ENCODE measurements around the gene RAB30.

Gene RAB30

DNA sequence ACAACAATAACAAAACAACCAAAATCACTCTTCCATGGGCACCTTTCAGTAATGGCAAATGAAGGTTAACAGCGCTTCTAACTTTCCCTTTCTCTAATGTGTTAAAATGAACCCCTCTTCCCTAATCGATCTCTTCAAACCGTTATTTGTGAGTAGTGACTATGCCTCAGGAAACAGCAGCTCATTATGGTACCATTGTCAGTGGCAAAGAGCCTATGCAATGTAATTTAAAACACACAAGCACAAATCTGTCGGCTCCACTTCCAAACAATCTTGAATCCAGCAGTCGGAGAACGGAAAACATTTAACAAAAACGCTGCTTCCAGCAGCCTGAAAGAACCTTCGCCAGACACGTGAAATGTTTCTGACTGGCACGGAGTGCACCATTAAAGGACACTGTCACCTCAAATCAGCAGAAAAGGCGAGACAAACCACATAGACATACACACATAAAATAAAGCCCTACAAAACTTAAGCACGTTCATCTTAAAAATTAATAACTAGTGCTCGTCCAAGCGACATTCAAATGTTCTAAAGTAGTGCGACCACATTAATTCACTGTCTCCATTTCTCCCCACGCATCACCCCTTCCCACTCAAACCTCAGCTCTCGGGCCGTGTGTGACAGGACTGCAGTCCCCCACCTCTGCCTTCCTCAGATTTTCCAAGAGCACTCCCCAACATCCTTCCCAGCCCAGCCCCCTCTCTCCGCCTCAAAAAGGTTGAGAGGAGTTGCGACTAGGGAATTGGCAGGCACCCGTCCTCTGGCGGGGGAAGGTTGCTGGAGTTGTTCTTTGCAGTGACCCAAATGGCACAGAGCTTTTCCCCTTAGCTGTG, 748 bp downstream of the RAB30 start:
- no peak for DNase-seq (ENCODE audit: low read depth in 2 of 2)

DNA sequence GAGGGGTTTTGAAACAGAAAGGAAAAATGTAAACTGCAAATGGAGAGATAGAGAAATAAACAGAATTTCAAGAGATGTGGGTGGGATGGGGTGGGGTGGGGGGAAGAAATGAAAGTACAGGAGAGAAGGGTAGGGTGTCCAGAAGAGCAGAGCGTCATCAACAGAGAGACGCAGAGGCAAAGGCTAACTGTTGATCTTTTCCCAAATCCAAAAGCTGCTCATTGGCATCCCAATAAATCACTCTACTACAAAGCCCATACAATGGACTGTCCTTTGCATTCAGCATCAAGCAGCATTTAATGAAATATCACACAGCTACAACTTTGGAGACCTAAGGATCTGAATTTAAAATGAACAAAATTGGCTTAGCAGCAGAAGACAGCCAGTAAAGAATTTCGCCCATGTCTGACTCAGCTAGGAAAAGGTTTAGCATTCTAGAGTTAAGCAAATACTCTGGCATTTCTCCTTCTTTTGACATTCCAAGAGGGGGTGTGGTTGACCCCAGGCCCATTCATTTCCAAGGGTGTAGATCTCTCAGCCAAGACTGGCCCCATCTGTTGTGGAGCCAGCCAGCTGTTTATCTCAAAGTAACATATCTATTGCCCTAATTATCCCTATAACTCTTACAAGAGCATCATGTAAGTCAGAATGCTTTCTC, 1.5 kb downstream of the RAB30 start:
- DNase-seq (ENCODE audit: low read depth in 2 of 2), result no peak

DNA sequence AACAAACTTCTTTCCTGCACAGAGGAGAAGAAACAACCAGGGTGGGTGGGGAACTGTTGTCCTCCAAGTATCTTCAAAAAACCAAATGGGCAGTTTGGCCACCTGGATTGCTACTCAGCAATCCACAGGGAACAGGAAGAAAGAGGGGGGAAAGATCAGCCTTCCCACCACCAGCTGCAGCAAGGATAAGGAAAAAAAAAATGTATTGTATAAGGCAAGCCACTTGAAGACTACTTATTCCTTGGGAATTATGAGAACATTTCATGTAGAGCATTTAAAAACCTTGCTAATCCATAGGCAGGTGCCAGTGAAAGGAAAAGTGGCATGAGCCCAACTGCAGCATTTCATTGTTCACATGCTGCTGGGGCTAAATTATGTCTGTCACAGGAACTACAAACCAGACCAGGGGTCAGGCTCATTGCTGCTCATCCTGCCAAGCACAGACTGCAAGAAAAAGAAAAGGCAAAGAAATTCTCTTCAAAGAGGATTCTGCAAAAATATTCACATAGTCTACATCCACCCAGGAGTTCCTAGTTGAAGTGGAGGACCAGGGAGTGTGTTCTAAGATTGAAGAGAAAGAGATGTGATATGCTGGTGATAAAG, 2.2 kb downstream of the RAB30 start:
- DNase-seq (ENCODE audit: low read depth in 2 of 2), result no peak

DNA sequence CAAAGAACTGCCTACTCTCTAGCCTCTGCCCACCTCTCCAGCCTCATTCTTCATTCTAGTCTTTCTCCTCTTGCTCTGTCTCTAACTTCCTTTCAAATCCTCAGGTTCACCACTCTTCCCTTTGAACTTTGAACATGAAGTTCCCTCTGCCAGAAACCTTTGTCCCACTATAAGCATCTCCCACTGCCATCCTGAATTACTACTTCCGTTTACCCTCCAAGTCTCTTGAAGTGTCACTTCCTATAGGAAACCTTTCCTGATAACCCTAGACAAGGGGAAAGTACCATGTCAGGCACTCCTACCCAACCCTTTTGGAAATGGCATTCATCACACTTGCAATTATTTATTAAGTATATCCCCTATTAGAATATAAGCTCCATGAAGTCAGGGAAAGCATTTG, 3.1 kb downstream of the RAB30 start:
- DNase-seq (ENCODE audit: low read depth in 2 of 2), result no peak

DNA sequence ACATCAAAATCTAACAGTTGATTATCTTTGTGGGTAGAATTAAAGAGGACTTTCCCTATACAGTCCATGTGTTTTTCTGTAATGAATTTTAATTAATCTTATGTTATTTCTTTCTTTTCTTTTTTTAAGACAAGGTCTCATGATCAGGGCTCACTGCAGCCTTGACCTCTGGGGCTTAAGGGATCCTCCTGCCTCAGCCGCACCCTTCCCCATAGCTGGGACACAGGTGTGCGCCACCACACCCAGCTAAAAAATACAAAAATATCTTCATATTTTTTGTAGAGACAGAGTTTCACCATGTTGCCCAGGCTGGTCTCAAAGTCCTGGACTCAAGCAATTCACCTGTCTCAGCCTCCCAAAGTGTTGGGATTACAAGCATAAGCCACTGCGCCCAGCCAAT, 7.7 kb downstream of the RAB30 start:
- DNase-seq (ENCODE audit: low read depth in 2 of 2), result no peak

- no peak for DNase-seq (ENCODE audit: low read depth in 2 of 2)
Measured at GRCh38 chr11:83063073-83063754, 8.5 kb downstream of the RAB30 start.

GRCh38 chr11:83061883-83062282, 9.8 kb downstream of the RAB30 start:
- no peak for DNase-seq (ENCODE audit: low read depth in 2 of 2)

DNA sequence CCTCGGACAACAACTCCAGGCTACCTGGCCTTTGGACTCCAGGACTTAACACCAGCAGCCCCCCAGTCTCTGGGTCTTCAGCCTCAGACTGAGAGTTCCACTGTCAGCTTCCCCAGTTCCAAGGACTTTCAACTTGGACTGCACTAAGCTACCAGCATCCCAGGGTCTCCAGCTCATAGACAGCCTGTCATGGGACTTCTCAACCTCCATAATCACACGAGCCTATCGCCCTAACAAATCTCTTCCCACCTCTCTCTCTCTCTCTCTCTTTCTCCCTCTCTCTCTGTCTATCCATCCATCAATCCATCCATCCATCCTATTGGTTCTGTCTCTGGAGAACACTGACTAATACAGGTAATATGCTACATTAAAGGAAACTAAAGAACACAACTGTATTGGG, 10.7 kb downstream of the RAB30 start:
- no peak for DNase-seq (ENCODE audit: low read depth in 2 of 2)

DNA sequence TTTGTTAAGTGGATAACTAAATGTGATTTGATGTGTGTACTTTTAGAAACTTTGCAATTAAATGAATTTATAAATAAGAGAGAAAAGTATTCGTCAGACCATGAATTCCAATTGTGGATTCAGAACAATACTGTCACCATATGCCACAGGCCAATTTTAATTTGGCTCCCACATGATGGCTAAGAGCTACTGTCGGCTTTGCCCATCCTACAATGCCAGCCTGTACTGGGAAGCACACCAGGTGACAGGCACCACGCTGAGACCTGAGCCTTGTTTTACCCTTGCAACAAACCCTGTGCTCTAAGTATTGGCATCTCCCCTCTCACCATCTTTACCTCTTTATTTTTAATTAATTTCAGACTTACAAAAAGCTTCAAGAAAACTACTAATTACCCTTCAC, 14.0 kb downstream of the RAB30 start:
- DNase-seq (ENCODE audit: low read depth in 2 of 2), result no peak

DNA sequence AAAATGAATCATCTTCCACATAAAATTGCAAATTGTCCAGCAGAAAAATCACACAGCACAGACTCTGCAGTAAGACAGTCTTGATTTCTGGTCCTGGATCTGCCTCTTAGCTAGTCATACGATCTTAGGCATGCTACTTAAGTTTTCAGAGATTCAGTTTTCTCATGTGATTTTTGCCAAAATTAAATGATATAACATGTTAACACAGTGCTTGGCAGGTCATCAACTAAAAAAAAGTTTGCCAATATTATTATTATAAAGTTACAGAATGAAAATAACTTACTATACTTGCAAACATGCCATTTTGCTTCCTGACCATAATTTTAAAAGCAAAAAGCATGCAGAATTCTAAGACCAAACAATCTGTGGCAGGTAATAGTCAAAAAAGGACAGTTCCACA, 15.1 kb downstream of the RAB30 start:
- DNase-seq (ENCODE audit: low read depth in 2 of 2), result no peak

DNA sequence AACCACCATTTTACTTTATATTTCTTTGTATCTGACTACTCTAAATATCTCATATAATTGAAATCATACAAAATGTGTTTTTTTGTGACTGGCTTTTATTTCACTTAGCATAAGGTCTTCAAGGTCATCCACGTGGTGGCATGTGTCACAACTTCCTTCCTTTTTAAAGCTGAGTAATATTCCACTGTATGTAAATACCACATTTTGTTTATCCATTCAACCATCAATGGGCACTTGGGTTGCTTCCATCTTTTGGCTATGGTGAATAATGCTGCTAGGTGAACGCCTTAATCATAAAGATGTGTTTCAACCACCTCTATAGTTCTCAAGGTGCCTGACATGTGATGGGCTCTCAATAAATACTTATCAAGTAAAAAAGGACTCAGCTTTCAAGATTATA, 15.5 kb downstream of the RAB30 start:
- DNase-seq (ENCODE audit: low read depth in 2 of 2), result no peak

DNA sequence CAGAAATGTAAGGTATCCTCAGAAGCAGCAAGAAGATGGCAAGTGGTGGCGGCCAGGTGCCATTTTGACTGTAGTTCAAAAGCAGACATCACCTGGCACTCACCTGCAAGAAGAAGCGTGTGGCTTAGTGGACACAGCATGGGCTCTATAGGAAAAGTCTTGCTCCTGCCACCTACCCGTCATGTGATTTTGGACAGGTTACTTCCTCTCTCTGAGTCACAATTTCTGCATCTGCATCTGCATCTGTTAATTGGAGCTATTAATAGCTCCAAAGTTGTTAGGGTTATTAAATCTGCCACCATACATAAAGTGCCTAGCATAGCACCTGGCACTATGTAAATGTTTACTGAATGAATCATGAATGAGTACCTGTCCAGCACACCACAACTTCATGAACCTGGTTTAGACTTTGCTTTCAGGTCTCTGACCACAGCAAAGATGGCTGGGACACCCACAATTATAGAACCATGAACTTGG, 16.8 kb downstream of the RAB30 start:
- DNase-seq (ENCODE audit: low read depth in 2 of 2), result no peak

DNA sequence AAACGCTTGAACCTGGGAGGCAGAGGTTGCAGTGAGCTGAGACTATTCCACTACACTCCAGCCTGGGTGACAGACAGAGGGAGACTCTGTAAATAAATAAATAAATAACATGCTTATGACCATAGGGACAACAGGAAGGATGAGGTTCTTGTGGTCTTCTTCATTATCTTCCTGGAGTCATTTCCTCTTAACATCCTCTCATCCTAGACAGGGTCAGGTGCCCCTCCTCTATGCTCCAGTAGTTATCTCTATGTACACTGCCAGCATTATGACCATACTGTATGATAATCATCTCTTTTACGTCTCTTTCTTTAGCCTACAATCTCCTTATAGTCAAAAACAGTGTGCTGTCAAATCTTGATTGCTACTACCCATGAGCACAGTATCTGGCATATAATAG, 17.7 kb downstream of the RAB30 start:
- DNase-seq (ENCODE audit: low read depth in 2 of 2), result no peak

GRCh38 chr11:83051760-83052671, 19.7 kb downstream of the RAB30 start:
- no peak for DNase-seq (ENCODE audit: low read depth in 2 of 2)

GRCh38 chr11:83047515-83048225, 24.0 kb downstream of the RAB30 start:
- DNase-seq (ENCODE audit: low read depth in 2 of 2), result no peak

- DNase-seq (ENCODE audit: low read depth in 2 of 2), result no peak
Measured at GRCh38 chr11:83046621-83047172, 25.0 kb downstream of the RAB30 start.

GRCh38 chr11:83044958-83045712, 26.6 kb downstream of the RAB30 start:
- no peak for DNase-seq (ENCODE audit: low read depth in 2 of 2)

DNA sequence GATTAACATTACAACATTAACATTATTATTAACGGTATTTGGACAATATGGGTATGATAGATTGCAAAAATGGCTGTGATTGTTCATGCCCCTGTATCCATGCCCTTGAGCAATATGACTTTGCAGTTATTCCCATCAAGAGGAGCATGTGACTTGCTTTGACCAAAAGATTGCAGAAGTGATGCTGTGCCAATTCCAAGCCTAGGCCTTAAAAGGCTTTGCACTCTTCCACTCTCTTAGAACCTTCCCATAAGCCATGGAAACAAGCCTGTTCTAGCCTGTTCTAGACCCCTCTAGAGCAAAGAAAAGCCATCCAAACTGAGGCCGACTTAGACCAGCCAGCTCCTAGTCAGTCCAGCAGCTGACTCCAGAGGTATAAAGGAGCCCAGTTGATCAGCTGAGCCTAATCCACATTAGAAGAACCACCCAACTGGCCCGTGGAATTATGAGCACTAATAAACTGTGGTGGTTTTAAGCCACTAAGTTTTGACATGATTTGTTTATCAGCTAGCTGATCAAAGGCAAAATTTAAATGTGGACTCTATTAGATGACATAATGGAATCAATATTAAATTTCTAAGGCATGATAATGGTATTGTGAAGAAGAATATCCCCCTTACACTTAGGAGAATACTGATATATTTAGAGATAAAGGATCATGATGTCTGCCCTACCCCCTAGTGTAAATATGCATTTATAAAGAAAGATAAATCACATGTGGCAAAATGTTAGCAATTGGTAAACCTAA, 28.6 kb downstream of the RAB30 start:
- no peak for DNase-seq (ENCODE audit: low read depth in 2 of 2)

DNA sequence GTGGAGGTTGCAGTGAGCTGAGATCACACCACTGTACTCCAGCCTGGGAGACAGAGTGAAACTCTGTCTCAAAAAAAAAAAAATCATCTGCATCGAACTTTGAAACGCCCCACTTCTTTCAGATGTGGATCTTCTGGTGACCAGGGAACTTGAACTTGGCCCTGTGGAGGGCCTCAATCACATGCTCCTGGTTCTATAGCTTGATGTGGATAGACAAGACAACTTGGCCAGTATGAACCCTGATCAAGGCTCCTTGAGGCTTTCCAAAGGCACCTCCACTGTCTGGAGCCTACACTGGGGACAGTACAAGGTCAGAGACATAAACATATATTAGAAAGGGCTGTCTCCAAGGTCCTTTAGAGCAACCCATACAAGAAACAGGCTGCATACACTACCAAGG, 30.6 kb downstream of the RAB30 start:
- no peak for DNase-seq (ENCODE audit: low read depth in 2 of 2)
